Smooth muscle cell of the brain vasculature (primary cell): ENCODE measurements around the gene CYP4F8.
"Not testable (repeated sequence)": the region's sequence is repeated elsewhere in the genome, so short reads cannot be mapped to it uniquely, and the experiment has no call there.

Experiments used
- DNase-seq: peaks from one replicate; pipeline ENCODE4 v3.0.0-alpha.2; 2012; ENCODE audit warnings: low read depth, low spot score

The CYP4F8 gene

GRCh38 chr19:15644066-15644741 lies 29.2 kb downstream of the CYP4F8 start:
- no peak for DNase-seq

GRCh38 chr19:15644816-15645215 lies 29.8 kb downstream of the CYP4F8 start:
- DNase-seq: no peak

GRCh38 chr19:15649526-15649925 lies 34.5 kb downstream of the CYP4F8 start:
- DNase-seq: no peak

- DNase-seq: not testable (repeated sequence)
These were observed 35.1 kb downstream of the CYP4F8 start for GRCh38 chr19:15650123-15650522.

GRCh38 chr19:15651791-15652190 lies 36.8 kb downstream of the CYP4F8 start:
- no peak for DNase-seq

GRCh38 chr19:15652559-15653278 lies 37.7 kb downstream of the CYP4F8 start:
- DNase-seq: no peak

- DNase-seq: no peak
These were observed 41.4 kb downstream of the CYP4F8 start for GRCh38 chr19:15656467-15656866.

- no peak for DNase-seq
These were observed 48.2 kb downstream of the CYP4F8 start for GRCh38 chr19:15663247-15663646.

GRCh38 chr19:15666186-15666585 lies 51.2 kb downstream of the CYP4F8 start:
- DNase-seq: no peak

GRCh38 chr19:15666883-15667282 lies 51.9 kb downstream of the CYP4F8 start:
- DNase-seq: no peak

- no peak for DNase-seq
These were observed 54.4 kb downstream of the CYP4F8 start for GRCh38 chr19:15669440-15669839.

GRCh38 chr19:15669891-15670290 lies 54.9 kb downstream of the CYP4F8 start:
- DNase-seq: no peak

GRCh38 chr19:15671237-15671821 lies 56.3 kb downstream of the CYP4F8 start:
- DNase-seq: no peak

- no peak for DNase-seq
These were observed 57.0 kb downstream of the CYP4F8 start for GRCh38 chr19:15671891-15672579.

GRCh38 chr19:15672580-15673175 lies 57.7 kb downstream of the CYP4F8 start, which contains the start of gene CYP4F12:
Gene CYP4F12 (plus strand): TSS chr19:15673087. CDS start chr19:15673530, 443 bp downstream.
- no peak for DNase-seq

- no peak for DNase-seq
These were observed 58.2 kb downstream of the CYP4F8 start for GRCh38 chr19:15673176-15673654.

GRCh38 chr19:15675560-15675959 lies 60.5 kb downstream of the CYP4F8 start:
- no peak for DNase-seq

- DNase-seq: no peak
These were observed 64.1 kb downstream of the CYP4F8 start for GRCh38 chr19:15679089-15679488.

- DNase-seq: not testable (repeated sequence)
These were observed 64.8 kb downstream of the CYP4F8 start for GRCh38 chr19:15679865-15680264.
